GM19240 (cell line): ENCODE data around the gene TMEM272.
"Not testable (repeated sequence)": the region's sequence is repeated elsewhere in the genome, so short reads cannot be mapped to it uniquely, and the experiment has no call there.

Source experiments
- DNase-seq: peaks from one replicate; pipeline ENCODE4 v3.0.0; 2011; ENCODE audit warnings: low spot score; ENCODE audit not compliant: insufficient read length

Gene TMEM272

DNA sequence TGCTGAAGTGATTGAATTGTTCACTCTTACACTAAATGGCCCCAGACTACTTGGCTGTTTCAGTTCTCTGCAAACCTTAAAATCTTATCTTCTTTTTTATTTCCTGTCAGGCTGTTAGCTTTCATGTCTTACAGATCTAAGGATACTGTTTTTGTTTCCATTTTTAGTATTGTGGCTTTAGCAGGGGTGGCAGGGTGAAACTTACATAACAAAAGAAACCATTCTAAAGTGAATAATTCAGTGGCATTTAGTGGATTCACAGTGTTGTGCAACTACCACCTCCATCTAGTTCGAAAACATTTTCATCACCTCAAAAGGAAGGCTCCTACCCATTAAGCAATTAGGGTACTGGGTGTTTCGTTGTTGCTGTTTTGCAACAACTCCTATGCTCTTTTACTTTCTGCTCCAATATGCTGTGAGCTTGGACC, 19.8 kb downstream of the TMEM272 start:
- DNase-seq: no peak

DNA sequence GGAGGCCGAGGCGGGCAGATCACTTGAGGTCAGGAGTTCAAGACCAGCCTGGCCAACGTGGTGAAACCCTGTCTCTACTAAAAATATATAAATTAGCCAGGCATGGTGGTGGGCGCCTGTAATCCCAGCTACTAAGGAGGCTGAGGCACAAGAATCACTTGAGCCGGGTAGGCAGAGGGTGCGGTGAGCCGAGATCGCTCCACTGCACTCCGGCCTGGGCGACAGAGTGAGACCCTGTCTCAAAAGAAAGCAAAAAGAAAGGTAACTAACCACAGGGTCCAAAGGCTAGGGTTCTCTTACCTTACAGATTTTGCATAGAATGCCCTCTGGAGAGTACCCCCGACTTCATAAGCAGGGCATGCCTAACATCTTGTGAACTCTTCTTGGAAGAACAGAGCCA, 20.3 kb downstream of the TMEM272 start:
- DNase-seq: not testable (repeated sequence)

DNA sequence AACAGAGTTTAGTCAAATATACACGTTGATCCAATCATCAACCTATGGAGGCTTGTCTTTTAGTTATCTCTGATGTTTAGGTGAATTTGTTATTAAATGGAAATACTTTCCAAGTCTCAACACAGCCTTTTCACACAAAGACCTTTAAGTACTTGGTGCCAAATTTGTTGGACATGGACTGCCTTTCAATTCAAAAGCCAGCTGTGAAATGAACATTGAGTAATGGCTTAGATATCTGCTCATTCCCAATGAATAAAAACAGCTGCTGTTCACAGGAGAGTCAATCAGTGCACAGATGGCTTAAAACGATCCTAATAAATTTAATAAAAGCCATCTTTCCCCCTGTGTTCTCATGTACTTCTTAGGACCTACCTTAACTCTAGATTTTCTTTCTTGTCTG, 21.1 kb downstream of the TMEM272 start:
- DNase-seq: no peak

DNA sequence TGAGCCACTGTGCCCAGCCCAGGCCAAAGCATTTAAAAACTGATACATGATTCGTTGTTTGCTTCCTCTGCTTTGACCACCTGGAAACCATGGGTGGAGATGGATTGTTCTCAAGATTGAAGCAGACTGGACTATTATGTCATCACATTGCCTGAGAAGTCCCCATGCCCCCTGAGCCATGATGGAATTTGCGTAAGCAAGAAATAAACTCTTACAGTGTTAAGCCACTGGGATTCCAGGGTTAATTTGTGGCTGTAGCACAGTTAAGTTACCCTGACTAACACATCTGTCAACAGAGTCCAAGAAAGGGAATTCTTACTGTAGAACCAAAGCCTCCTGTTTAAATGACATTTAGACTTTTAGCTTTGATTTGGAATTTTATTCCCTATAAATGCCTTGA, 21.6 kb downstream of the TMEM272 start:
- DNase-seq: no peak

DNA sequence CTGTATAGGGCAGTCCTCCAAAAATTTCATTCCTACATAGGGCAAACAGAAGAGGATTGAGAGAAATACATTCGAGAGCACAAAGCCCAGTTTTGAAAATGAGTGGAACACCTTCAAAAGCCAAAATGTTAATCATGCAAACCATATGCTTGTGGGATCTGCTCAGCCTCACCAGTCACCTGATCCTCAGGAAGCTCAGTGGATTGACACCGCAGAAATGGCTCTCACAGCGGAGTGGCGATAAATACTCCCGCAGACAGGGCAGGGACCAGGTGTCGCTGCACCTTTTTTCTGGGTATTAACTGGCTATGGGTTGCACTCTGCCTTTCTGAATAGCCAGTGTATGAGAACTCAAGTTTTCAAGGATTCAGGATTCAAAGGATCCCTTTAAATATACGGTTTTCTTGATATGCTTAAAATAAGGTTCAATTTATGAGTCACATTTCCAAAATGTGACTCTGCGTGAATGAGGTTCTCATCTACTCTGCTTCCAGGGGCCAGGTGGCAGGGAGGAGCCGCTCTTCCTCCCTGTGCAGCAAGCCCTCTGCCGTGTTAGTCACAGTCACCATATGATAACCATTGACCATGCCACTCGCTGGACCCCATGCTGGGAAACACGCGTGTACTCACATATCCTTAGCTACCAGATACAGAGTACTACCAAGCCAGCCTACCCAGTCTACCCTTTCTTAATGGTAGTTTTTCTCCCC, 22.7 kb downstream of the TMEM272 start:
- DNase-seq: no peak

DNA sequence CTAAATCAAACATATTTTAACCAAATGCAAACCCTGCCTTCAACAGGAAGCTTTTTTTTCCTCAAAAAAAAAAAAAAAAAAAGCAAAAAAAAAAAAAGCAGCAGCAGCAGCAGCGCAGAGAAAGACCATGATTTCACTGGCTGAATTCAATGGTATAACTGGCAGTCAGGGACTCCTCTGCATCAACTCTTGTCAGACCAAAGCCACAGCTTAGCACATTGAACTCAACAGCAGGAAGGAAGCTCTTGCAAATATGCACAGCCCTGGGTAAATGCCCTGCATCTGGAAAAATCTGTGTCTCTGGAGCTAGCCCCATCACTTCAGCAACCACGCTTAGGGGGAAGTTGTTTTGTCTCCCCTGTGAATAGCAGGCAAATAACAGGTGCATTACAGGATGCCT, 23.4 kb downstream of the TMEM272 start:
- DNase-seq: no peak

DNA sequence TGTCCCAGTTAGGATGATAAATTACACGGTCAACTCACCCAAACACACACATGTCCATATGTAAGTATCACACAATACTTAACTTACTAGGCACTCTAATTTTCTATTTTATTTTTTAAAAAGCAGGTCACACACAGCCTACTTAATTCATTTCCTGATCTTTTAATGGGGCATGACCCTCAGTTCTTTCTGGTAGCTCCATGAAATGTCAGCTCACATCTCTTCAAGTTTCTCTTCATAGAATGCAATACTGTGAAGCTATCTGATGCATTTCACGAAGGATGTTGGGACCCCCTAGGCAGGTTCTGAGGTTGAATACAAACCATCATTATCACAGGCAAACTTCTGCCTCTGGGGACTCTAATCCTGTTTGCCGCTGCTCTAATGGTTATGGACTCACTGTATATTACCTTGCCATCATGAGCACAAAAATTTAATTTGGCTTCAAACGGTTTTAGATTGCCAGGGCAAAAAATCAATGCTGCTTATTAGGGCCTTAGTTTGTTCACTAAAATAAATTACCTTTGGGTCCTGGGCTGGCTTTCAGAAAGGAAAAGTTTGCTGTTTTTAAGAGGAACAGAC, 24.9 kb downstream of the TMEM272 start:
- no peak for DNase-seq

DNA sequence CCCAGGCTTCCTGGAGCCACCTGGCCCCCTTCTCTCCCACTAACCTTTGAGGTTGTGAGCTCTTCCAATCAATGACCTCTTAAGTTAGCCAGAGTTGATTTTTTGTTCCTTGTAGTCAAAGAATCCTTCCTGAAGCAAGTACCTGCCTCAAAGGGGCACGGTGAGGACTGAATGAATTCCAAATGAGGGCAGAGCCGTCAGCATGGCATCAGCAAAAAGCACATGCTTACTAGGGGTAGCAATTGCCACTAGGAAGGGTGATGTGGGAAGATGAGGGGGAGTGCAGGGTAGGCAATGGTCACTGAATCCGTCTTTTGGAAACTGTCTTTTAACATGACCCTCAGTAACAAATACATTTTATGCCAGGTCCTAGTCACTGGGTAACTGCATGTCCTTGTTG, 25.4 kb downstream of the TMEM272 start:
- no peak for DNase-seq

DNA sequence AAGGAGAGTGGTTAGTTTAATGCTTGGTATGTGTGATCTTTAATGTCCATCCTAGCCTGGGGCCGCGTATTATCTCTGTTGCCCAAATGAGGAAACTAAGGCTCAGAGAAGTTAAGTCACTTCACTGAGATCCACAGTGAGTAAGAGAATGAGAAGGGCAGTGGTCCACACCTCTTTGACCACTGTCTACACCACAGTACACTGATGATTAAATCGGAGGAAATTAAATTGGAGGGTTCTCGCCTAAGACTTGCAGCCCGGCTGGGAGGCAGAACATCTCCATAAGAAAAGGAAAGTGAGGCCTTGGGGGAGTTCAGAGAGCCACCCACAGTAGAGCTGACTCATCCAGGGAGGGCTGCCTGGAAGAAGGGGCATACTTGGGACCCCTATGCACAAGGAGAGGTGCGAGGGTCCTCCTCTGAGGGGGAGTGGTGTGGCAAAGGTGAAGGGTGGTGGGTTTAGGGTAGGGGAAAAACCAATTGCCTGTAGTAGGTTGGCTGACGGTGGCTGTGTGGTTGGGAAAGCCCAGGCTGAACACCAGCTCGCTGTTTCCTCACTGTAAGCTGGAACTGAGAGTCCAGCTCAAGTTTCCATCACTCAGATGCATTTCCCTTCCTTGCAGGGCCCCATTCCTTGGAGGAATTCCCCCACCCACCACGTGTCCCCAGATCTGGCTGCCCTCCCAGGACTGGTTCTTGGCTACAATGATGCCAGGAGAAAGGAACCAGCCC, 26.0 kb downstream of the TMEM272 start:
- no peak for DNase-seq

DNA sequence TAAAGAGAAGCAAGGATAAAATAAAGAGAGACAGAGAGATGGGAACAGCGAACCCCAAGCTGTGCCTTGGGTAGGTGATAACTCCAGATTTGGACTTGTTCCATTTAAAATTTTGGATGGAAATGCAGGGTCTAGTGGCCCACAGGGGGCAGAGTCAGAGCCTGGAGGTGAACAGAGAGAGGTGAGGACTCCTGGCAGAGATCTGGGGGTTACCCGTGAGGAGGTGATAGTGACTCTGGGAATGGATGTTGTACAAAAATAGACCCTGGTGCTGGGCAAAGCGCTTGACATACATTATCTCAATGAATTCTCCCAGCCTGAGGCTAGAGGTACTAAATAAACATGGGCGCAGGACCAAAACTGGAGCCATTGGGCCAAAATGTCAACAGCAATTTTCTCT, 26.7 kb downstream of the TMEM272 start:
- no peak for DNase-seq

DNA sequence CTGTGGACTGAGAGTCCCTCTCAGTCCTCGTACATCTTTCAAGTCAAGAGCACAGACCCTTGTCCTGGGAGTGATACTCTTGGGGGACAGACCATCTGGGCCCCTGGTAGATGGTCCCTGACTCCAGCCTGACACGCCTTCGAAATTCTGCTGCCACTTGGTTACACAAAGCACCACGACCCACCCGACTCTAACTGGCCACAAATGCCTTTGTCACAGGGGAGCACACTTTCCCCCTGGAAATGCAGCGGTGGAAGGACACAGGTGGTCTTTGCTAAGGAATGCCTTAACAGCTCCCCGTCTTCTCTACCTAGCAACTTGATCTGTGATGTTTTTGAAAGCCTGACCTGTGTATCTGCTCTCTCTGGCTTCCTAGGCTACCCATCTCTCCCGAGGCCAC, 27.3 kb downstream of the TMEM272 start:
- no peak for DNase-seq

DNA sequence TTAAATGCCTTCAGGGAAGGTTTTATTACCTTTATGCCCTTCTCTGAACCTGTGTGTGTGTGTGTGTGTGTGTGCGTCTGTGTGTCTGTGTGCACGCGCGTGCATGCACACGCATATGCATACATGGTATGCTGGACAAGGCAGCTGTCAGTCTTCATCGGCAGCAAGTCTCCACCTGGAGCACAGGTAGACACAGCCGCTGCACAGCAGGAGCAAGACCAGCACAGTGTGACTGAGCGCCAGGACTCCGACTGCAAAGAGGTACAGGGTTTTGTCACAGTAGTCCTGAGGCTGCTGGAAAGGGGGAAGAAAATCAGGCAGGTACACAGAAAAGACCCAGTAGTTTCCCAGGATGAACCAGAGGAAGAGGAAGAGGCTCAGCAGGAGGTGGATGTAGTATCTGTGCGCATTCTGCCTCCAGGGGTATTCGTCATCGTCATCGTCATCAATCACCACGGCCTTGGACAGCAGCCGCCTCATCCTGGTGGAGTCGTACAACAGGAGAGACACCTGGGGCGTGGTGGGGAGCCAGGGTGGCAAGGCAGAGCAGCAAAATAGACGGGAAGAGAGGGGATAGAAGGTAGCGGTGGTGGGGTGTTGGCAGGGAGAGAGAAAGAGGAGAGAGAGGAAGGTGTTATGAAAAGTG, 28.2 kb downstream of the TMEM272 start:
- DNase-seq: no peak

DNA sequence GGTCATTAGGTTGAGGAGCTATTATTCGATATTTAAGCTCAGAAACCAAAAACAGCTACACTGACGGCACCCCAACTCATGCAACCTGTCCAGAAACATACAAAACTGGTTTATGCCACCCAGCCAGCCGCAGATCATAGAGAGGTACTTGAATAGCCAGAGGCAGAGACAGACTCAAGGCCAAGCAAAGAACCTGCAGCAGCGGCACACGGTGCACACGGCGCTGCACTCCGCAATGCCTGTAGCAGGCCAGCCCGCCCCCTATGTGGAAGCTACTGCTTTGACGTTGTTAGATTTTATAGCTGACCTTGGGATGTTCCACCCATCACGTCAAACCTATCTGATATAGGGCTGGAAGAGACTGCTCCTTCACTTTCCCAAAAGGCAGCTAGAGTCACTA, 29.1 kb downstream of the TMEM272 start:
- no peak for DNase-seq

DNA sequence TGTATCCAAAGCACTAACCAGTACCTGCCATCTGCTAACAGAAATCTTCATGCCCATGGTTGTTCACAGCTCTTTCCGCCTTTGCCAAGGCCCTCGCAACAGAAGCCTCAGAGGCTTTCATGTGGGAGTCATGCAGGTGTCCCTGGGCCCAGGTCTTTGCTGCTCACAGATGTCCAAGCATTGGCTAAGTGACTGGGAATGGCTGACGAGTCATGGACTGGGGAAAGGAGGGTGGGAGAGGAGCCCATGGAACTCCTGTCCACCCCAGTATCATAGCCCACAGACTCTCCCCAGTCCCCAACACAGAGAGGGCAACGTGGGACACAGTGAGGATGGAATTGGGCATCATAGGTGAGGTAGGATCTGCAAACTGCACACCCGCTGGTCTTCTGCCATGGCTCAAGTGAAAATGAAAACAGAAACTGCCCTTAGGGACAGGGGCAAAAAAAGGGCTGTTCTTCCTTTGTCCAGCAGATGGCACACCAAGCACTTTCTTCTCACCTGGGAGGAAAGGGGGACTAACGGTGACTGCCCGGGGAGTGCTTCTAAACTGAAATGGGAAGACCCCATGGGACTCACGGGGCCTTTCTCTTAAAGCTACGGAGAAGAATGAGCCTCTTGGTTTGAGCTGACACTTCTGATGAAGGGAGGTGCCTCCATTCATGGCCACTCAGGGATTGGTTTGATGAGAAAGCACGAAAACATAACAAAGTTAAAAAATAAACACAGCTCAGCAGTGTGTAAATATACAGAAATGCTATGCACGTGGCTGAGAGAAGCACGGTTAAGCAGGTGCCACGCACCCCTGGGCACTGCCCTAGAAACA, 29.9 kb downstream of the TMEM272 start:
- DNase-seq: peak; percentile 71

DNA sequence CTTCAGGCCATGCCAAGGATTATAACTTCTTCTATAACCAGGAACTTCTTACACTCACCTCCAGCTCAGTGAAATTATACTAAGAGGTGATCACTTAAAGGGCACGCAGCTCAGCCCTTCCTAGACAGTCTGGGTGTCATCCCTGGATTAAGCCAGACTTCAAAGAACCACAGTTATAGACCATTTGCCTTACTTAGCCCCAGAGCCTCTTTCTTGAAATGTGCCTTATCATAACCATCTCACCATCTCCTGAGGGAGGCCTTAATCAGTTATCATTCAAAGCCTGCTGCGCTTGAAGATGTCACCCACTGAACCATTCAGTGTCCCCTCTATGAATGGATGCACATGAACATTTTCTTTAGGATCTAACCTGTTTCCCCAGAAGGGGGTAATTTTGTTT, 30.9 kb downstream of the TMEM272 start:
- DNase-seq: no peak

DNA sequence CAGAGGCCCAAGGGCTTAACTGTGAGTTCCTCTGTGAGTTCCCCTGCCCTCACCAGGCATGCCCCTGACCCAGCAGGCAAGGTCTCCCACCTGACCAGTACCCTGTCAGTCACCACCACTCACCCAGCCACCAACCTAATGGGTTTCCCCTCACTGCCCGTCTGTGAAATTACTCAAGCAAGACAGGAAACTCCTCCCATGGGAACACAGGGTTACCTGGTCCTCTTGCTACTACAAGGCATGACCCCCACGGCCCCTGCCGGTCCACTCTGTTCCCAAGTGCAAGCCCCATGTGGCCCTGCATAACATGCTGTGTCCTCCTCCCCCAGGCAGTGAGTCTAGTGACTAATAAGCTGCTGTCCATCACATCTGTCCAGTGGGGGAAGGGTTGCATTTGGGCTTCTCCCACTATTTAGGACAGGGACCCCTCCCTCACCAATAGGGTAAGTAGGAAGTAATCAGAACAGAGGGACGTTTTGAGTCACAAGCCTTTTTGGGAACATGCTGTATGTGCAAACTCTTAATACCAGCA, 33.0 kb downstream of the TMEM272 start:
- DNase-seq: no peak

DNA sequence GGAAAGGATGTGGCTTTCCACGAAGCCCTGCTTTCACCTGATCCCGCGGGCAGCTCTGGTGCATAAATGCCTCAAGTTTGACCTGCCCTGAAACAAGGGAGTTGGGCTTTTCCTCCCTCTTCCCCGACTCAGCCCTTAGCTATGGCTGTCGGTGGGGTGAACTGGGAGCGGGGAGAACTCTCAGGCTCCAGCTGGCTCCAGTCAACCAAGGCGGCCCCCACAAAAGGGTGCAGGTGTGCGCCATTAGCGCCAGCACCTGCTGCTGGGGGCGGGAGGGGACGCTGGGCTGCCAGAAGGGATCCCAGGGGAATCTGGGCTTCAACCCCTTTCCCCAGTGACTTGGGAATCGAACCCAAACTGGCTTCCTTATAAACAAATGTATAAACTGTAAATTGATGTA, 33.9 kb downstream of the TMEM272 start:
- no peak for DNase-seq

DNA sequence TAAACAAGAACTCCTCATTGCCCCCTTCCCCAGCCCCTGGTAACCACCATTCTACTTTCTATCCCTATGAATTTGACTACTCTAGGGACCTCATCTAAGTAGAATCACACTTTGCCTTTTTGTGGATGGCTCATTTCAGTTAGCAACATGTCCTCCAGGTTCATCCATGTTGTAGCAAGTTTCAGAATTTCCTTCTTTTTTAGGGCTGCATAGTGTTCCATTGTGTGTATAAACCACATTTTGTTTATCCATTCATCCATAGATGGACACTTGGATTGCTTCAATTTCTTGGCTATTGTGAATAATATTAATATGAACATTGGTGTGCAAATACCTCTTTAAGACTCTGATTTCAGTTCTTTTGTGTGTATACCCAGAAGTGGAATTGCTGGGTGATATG, 36.2 kb downstream of the TMEM272 start:
- no peak for DNase-seq

DNA sequence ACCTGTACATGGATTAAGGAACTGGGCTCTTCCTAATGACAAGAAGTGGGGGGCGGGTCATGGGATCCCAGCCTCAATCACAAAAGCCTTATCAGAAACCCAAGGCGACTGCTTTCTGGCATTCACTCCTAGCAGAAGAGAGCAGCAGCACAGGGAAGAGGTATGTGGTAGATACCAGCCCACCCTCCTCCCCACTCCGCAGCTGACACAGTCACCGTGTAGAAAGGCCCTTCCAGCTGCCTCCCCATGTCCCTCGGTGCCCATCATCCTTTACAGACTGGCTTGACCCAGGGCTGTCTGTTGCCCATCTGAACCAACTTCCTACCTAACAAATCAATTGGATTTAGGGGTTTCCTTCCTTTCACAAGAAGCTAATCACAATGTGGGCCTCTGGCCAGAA, 37.9 kb downstream of the TMEM272 start:
- DNase-seq: no peak

DNA sequence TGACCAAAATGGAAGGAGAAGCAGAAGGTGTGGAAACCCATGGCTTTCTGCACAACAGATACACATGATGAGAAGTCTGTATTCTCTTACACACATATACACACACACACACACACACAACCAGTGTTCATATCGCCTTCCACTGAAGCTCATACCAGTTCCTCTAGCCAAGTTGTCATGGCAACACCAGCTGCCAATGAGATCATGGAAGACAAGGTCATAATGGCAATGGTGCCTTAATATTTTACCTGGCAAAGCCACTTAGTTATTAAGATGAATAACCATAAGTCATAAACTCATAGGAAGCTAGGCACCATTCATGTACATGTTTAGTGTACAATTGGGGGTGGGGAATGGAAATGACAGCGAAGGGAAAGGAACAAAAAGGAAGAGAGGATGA, 38.4 kb downstream of the TMEM272 start:
- DNase-seq: no peak

DNA sequence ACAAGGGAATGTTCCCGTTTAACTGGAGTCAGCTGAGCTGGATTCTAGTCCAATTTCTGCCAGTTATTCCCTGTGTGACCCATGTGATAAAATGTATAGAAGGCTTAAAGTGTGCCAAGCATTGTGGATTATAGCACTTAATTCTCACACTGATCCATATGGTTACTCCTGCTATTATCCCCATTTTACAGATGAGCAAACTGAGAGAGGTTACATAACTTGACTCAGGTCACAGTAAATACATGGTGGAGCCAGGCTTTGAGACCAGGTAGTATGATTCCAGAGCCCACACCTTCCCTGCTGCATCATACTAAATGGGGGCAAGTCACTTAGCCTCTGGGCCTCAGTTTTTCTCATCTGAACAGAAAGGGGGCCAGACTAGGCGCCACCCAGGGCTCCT, 39.1 kb downstream of the TMEM272 start:
- no peak for DNase-seq
